IMR-90 (cell line): ENCODE data around the gene ADD2. TPM values are rescaled to one million over a fixed set of nuclear protein-coding genes. Genes with fewer than 3 reads are reported as not detected.

Experiments used
- ATAC-seq: fragments of 200-7000 bp; cut with Tn5 transposase; 2 replicates; pipeline ENCODE4 v1.9.1; 2020; ENCODE audit warnings: low read depth, mild to moderate bottlenecking, moderate library complexity
- BruUV-seq: library from RNA; stranded (reverse); fragments of 400-500 nt; replicated peaks from 2 replicates; lab custom pipeline; 2021; lab: Mats Ljungman, UMichigan
- CTCF ChIA-PET: fragments of 300-600 bp; formaldehyde crosslinking; extraction: SDS; loops from one replicate; lab custom pipeline; 2021; ENCODE audit warnings: antibody characterized with exemption; lab: Yijun Ruan, JAX
- POLR2A ChIA-PET: fragments of 300-600 bp; sonication (Branson Sonifier 250); formaldehyde crosslinking; loops from one replicate; lab custom pipeline; 2022; ENCODE audit warnings: antibody characterized with exemption; ENCODE audit not compliant: unreplicated experiment; lab: Charles Lee
- DNase-seq: peaks from one replicate; pipeline ENCODE4 v3.0.0; 2013
- H2AFZ ChIP-seq: replicated peaks from 2 replicates; pipeline ENCODE3; 2013; ENCODE audit warnings: low read length, mild to moderate bottlenecking; ENCODE audit not compliant: poor library complexity
- H2AK5ac ChIP-seq: 2 replicates; pipeline ENCODE4 v1.6.1; 2013; ENCODE audit warnings: low read depth, low read length, inconsistent platforms
- H2AK9ac ChIP-seq: replicated peaks from 2 replicates; pipeline ENCODE3; 2013; ENCODE audit warnings: mild to moderate bottlenecking, low read depth, low read length, moderate library complexity; ENCODE audit not compliant: poor library complexity
- H2BK120ac ChIP-seq: 2 replicates; pipeline ENCODE4 v1.6.1; 2013; ENCODE audit warnings: low read depth, low read length, inconsistent platforms
- H2BK15ac ChIP-seq: 3 replicates; pipeline ENCODE4 v1.6.1; 2013; ENCODE audit warnings: low read depth, low read length, inconsistent platforms
- H2BK20ac ChIP-seq: 2 replicates; pipeline ENCODE4 v1.6.1; 2013; ENCODE audit warnings: low read depth, mild to moderate bottlenecking, inconsistent platforms, low read length, moderate library complexity
- H2BK5ac ChIP-seq: 2 replicates; pipeline ENCODE4 v1.6.1; 2013; ENCODE audit warnings: mild to moderate bottlenecking, low read depth, low read length, inconsistent platforms; ENCODE audit not compliant: poor library complexity, severe bottlenecking
- H3K14ac ChIP-seq: replicated peaks from 2 replicates; pipeline ENCODE4 v1.6.1; 2013; ENCODE audit warnings: low read depth, low read length, inconsistent platforms
- H3K18ac ChIP-seq: 2 replicates; pipeline ENCODE4 v1.6.1; 2013; ENCODE audit warnings: low read depth, low read length, control low read depth
- H3K23ac ChIP-seq: 2 replicates; pipeline ENCODE4 v1.6.1; 2013; ENCODE audit warnings: low read depth, low read length, inconsistent platforms
- H3K27ac ChIP-seq: 2 replicates; pipeline ENCODE4 v1.5.1; 2013; ENCODE audit warnings: mild to moderate bottlenecking, control low read depth, low read length; ENCODE audit not compliant: insufficient read depth
- H3K27me3 ChIP-seq: 2 replicates; pipeline ENCODE4 v1.6.1; 2013; ENCODE audit warnings: low read length; ENCODE audit not compliant: control insufficient read depth, insufficient read depth
- H3K36me3 ChIP-seq: 2 replicates; pipeline ENCODE4 v1.6.1; 2013; ENCODE audit warnings: low read length, mixed read lengths; ENCODE audit not compliant: control insufficient read depth, insufficient read depth
- H3K4ac ChIP-seq: 2 replicates; pipeline ENCODE4 v1.6.1; 2013; ENCODE audit warnings: low read depth, low read length, inconsistent platforms
- H3K4me1 ChIP-seq: 2 replicates; pipeline ENCODE4 v1.6.1; 2013; ENCODE audit warnings: low read length, mixed read lengths; ENCODE audit not compliant: control insufficient read depth, insufficient read depth
- H3K4me2 ChIP-seq: 2 replicates; pipeline ENCODE4 v1.6.1; 2013; ENCODE audit warnings: low read depth, mild to moderate bottlenecking, control low read depth, low read length, moderate library complexity
- H3K4me3 ChIP-seq: 2 replicates; pipeline ENCODE4 v1.5.1; 2013; ENCODE audit warnings: low read depth, mild to moderate bottlenecking, control low read depth, low read length, moderate library complexity; ENCODE audit not compliant: insufficient read depth
- H3K56ac ChIP-seq: 2 replicates; pipeline ENCODE4 v1.6.1; 2013; ENCODE audit warnings: low read length, inconsistent platforms; ENCODE audit not compliant: insufficient read depth; ENCODE audit errors: extremely low read depth
- H3K79me1 ChIP-seq, 2 experiments: 2 replicates each; pipeline ENCODE4 v1.6.1; 2013; ENCODE audit warnings: low read length in 2 of 2, inconsistent platforms in 1 of 2, low read depth in 1 of 2
- H3K9ac ChIP-seq: 2 replicates; pipeline ENCODE4 v1.6.1; 2013; ENCODE audit warnings: low read depth, low read length, control low read depth
- H3K9me1 ChIP-seq: 2 replicates; pipeline ENCODE4 v1.6.1; 2013; ENCODE audit warnings: low read length, inconsistent platforms; ENCODE audit not compliant: insufficient read depth
- H3K9me3 ChIP-seq: 2 replicates; pipeline ENCODE4 v1.6.1; 2013; ENCODE audit warnings: low read length; ENCODE audit not compliant: control insufficient read depth, insufficient read depth
- H4K20me1 ChIP-seq: 2 replicates; pipeline ENCODE4 v1.6.1; 2013; ENCODE audit warnings: low read length, inconsistent platforms; ENCODE audit not compliant: insufficient read depth
- H4K5ac ChIP-seq: 2 replicates; pipeline ENCODE4 v1.6.1; 2013; ENCODE audit warnings: mild to moderate bottlenecking, low read depth, low read length, control low read depth
- H4K8ac ChIP-seq, 2 experiments: 2 replicates each; pipeline ENCODE4 v1.6.1; 2013; ENCODE audit warnings: low read depth in 2 of 2, low read length in 2 of 2, control low read depth in 1 of 2, inconsistent platforms in 1 of 2
- H4K91ac ChIP-seq: 2 replicates; pipeline ENCODE4 v1.6.1; 2013; ENCODE audit warnings: low read depth, low read length, inconsistent platforms; ENCODE audit not compliant: insufficient read depth
- BHLHE40 ChIP-seq: fragments of 150-350 bp; IDR thresholded peaks from 2 replicates; pipeline ENCODE4 v1.6.1; 2016; ENCODE audit warnings: mild to moderate bottlenecking, low read depth, low read length
- MAFK ChIP-seq: IDR thresholded peaks from 2 replicates; pipeline ENCODE4 v1.6.1; 2012; ENCODE audit warnings: low read depth, low read length, improper control_type of control experiment
- NFE2L2 ChIP-seq: fragments of 150-350 bp; IDR thresholded peaks from 2 replicates; pipeline ENCODE4 v1.6.1; 2016; ENCODE audit warnings: low read depth, mild to moderate bottlenecking, low read length
- RAD21 ChIP-seq: IDR thresholded peaks from 2 replicates; pipeline ENCODE4 v1.6.1; 2012; ENCODE audit warnings: low read length, improper control_type of control experiment
- RFX5 ChIP-seq: IDR thresholded peaks from 2 replicates; pipeline ENCODE4 v1.8.0; 2012; ENCODE audit warnings: low read depth, mild to moderate bottlenecking, low read length, moderate library complexity
- WGBS, 2 experiments: methylation state at CpG; one replicate each; pipeline versions ENCODE4 v1.1.5 to v1.1.7; 2013; ENCODE audit warnings: missing lambda C conversion rate in 2 of 2; ENCODE audit not compliant: insufficient read length in 1 of 2; ENCODE audit errors: extremely low coverage in 2 of 2; 5-methylcytosine and 5-hydroxymethylcytosine counted together
- dilution Hi-C: fragments of 300-500 bp; cut with HindIII; formaldehyde crosslinking; loops from one replicate; pipeline ENCODE4 v1.14.3; 2018; ENCODE audit warnings: low sequenced_read_pairs; ENCODE audit not compliant: unreplicated experiment
- in situ Hi-C: fragments of 300-500 bp; cut with MboI; formaldehyde crosslinking; loops from 3 replicates; pipeline ENCODE4 v1.14.3; 2019; ENCODE audit warnings: low sequenced_read_pairs, inconsistent platforms, mixed read lengths
- intact Hi-C: fragments of 100-400 bp; cut with micrococcal nuclease; formaldehyde crosslinking; loops from 2 replicates; pipeline ENCODE4 v1.10.0; 2022
- polyA plus RNA-seq, 3 experiments: library from polyadenylated mRNA; depleted of rRNA; stranded (reverse); fragments of >200 nt; gene quantifications; 2 replicates each; pipeline ENCODE4 v1.2.3, GENCODE V29; 2012; ENCODE audit warnings: low replicate concordance in 1 of 3
- total RNA-seq: library from RNA; depleted of rRNA; stranded (reverse); fragments of >200 nt; gene quantifications from 2 replicates; pipeline ENCODE4 v1.2.3, GENCODE V29; 2012
- TF ChIP-seq, protein P1 (sequence below): conservative IDR thresholded peaks from 2 replicates; pipeline ENCODE4 v1.5.1; 2012; ENCODE audit warnings: mild to moderate bottlenecking, low read depth, low read length, improper control_type of control experiment
- TF ChIP-seq, protein P2 (sequence below): fragments of 150-350 bp; IDR thresholded peaks from 2 replicates; pipeline ENCODE4 v1.6.1; 2017; ENCODE audit warnings: mild to moderate bottlenecking, antibody characterized with exemption, low read length, low read depth

ADD2 gene
- total and polyA plus RNA-seq, 2 of the 4 experiments (the other 2 are of a cell fraction), result not detected

DNA sequence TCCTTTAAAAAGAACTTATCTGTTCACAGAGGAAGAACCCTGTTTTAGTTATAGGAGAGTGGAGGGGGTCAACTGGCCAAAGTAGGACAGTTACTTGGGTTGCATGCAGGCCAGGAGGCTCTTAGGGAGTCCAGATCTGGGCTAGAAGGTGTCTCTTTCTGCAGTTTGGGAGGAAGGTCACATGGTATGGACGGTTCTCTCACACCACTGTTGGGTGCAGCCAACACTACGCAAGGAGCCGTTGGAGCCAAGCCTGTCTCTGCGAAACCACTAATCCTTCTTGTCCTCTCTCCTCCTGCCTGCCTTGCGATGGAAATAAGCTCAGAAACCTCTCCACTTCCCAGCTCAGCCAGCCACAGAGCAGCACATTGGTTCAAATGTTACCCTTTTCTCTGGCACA is 108.4 kb downstream of the ADD2 start:
- CTCF ChIA-PET, result no interaction called here
- TF ChIP-seq NFE2L2 (no peak), RFX5 (no peak), MAFK (no peak), BHLHE40 (no peak), RAD21 (no peak)
- TF ChIP-seq, protein P1, sequence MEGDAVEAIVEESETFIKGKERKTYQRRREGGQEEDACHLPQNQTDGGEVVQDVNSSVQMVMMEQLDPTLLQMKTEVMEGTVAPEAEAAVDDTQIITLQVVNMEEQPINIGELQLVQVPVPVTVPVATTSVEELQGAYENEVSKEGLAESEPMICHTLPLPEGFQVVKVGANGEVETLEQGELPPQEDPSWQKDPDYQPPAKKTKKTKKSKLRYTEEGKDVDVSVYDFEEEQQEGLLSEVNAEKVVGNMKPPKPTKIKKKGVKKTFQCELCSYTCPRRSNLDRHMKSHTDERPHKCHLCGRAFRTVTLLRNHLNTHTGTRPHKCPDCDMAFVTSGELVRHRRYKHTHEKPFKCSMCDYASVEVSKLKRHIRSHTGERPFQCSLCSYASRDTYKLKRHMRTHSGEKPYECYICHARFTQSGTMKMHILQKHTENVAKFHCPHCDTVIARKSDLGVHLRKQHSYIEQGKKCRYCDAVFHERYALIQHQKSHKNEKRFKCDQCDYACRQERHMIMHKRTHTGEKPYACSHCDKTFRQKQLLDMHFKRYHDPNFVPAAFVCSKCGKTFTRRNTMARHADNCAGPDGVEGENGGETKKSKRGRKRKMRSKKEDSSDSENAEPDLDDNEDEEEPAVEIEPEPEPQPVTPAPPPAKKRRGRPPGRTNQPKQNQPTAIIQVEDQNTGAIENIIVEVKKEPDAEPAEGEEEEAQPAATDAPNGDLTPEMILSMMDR, result no peak
- TF ChIP-seq, protein P2, sequence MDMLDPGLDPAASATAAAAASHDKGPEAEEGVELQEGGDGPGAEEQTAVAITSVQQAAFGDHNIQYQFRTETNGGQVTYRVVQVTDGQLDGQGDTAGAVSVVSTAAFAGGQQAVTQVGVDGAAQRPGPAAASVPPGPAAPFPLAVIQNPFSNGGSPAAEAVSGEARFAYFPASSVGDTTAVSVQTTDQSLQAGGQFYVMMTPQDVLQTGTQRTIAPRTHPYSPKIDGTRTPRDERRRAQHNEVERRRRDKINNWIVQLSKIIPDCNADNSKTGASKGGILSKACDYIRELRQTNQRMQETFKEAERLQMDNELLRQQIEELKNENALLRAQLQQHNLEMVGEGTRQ, result no peak
- intact Hi-C loops, result no loop called here
- POLR2A ChIA-PET, result no interaction called here
- Histone ChIP-seq H2AK5ac (no peak overlapping the region), H3K9me3 (no peaks in the 10 kb centered on the region), H2BK5ac (no peak overlapping the region), H4K8ac (no peak overlapping the region), H3K18ac (no peak overlapping the region), H4K91ac (no peak overlapping the region), H3K79me1 (no peaks in the 10 kb centered on the region), H2BK120ac (no peak overlapping the region), H3K9me1 (no peaks in the 10 kb centered on the region), H3K4me1 (no peaks in the 10 kb centered on the region), H3K23ac (no peak overlapping the region), H4K20me1 (no peaks in the 10 kb centered on the region), H4K5ac (no peak overlapping the region), H2BK15ac (no peak overlapping the region), H2BK20ac (no peak overlapping the region), H3K4me2 (no peak overlapping the region), H3K27me3 (peaks cover 2% of the 10 kb centered on the region), H2AK9ac (no peak overlapping the region), H3K9ac (no peak overlapping the region), H2AFZ (no peak overlapping the region), H3K4me3 (no peak overlapping the region), H3K27ac (no peak overlapping the region), H3K56ac (no peak overlapping the region), H3K4ac (no peak overlapping the region), H3K14ac (no peak overlapping the region), H3K36me3 (no peaks in the 10 kb centered on the region)
- no peak for DNase-seq
- no TSS peak for BruUV-seq
- dilution Hi-C loops, result no loop called here
- in situ Hi-C loops, result no loop called here
- ATAC-seq, result no peak
- WGBS, 2 experiments, result 64% methylated on average over 5 of the region's 5 CpGs; no CpG with 5 or more reads in 1 of the 2 experiments
